HepG2 (cell line): Measurements from ENCODE around the gene TPI1. TPM values are rescaled to one million over a fixed set of nuclear protein-coding genes. Genes with fewer than 3 reads are reported as not detected.

Experiments
- AGO1 ChIP-seq: fragments of 200-400 bp; formaldehyde crosslinking; IDR thresholded peaks from 2 replicates; pipeline ENCODE4 v1.6.1; 2017; ENCODE audit warnings: mild to moderate bottlenecking, low read depth, low read length, moderate library complexity; ENCODE audit not compliant: poor library complexity, severe bottlenecking
- CREB1 ChIP-seq, 2 experiments: fragments of 450-650 bp in 1 of 2; IDR thresholded peaks; 2 replicates each; pipeline ENCODE4 v1.6.1; 2016 to 2017; ENCODE audit warnings: control low read depth in 1 of 2, mild to moderate bottlenecking in 1 of 2, missing compliant biosample characterization in 1 of 2, missing genetic modification characterization in 1 of 2
- GATAD1 ChIP-seq: IDR thresholded peaks from 2 replicates; pipeline ENCODE4 v1.6.1; 2016; ENCODE audit warnings: missing genetic modification reagents, missing compliant biosample characterization
- HNF1B ChIP-seq: sonication (generic); formaldehyde crosslinking; IDR thresholded peaks from 2 replicates; pipeline ENCODE4 v1.5.1; 2020; ENCODE audit warnings: mild to moderate bottlenecking, moderate library complexity, missing genetic modification reagents
- IKZF1 ChIP-seq: fragments of 450-650 bp; IDR thresholded peaks from 2 replicates; pipeline ENCODE4 v1.7.1; 2016
- KDM3A ChIP-seq: IDR thresholded peaks from 2 replicates; pipeline ENCODE4 v1.6.1; 2018; ENCODE audit warnings: low read depth, missing compliant biosample characterization
- KLF9 ChIP-seq: IDR thresholded peaks from 2 replicates; pipeline ENCODE4 v1.6.1; 2016; ENCODE audit warnings: low read depth
- MXD1 ChIP-seq: sonication (generic); formaldehyde crosslinking; IDR thresholded peaks from 2 replicates; pipeline ENCODE4 v1.4.0; 2020; ENCODE audit warnings: mild to moderate bottlenecking, missing genetic modification reagents
- NR2F1 ChIP-seq, 2 experiments: fragments of 450-650 bp in 1 of 2; formaldehyde crosslinking in 1 of 2; IDR thresholded peaks; 2 replicates each; pipeline versions ENCODE4 v1.5.0 to v1.6.1; 2016 to 2020; ENCODE audit warnings: mild to moderate bottlenecking in 1 of 2, missing compliant biosample characterization in 1 of 2, missing genetic modification reagents in 1 of 2, moderate library complexity in 1 of 2
- RERE ChIP-seq: IDR thresholded peaks from 2 replicates; pipeline ENCODE4 v1.6.1; 2016; ENCODE audit warnings: low read depth, missing genetic modification reagents, missing compliant biosample characterization
- RXRA ChIP-seq: sonication (generic); formaldehyde crosslinking; IDR thresholded peaks from 2 replicates; pipeline ENCODE4 v1.5.1; 2020; ENCODE audit warnings: missing genetic modification reagents
- SAP130 ChIP-seq: IDR thresholded peaks from 2 replicates; pipeline ENCODE4 v1.6.1; 2016; ENCODE audit warnings: low read depth
- SNAI1 ChIP-seq: sonication (generic); formaldehyde crosslinking; IDR thresholded peaks from 2 replicates; pipeline ENCODE4 v1.5.0; 2020; ENCODE audit warnings: mild to moderate bottlenecking, missing genetic modification reagents, borderline replicate concordance
- ZFP36L1 ChIP-seq: sonication (generic); formaldehyde crosslinking; IDR thresholded peaks from 2 replicates; pipeline ENCODE4 v1.8.0; 2022; ENCODE audit warnings: mild to moderate bottlenecking, missing genetic modification reagents, moderate library complexity
- ZNF232 ChIP-seq: sonication (generic); formaldehyde crosslinking; IDR thresholded peaks from 2 replicates; pipeline ENCODE4 v1.4.0; 2020; ENCODE audit warnings: missing genetic modification reagents, borderline replicate concordance
- ZNF292 ChIP-seq: sonication (generic); formaldehyde crosslinking; IDR thresholded peaks from 2 replicates; pipeline ENCODE4 v1.8.1; 2022; ENCODE audit warnings: mild to moderate bottlenecking, low read depth, missing genetic modification reagents, borderline replicate concordance
- ZNF335 ChIP-seq: sonication (generic); formaldehyde crosslinking; IDR thresholded peaks from 2 replicates; pipeline ENCODE4 v1.4.0; 2020; ENCODE audit warnings: missing genetic modification reagents
- ZNF691 ChIP-seq: sonication (generic); formaldehyde crosslinking; IDR thresholded peaks from 2 replicates; pipeline ENCODE4 v1.4.0; 2020; ENCODE audit warnings: missing genetic modification reagents, low read depth, mild to moderate bottlenecking, borderline replicate concordance
- ZNF772 ChIP-seq: sonication (generic); formaldehyde crosslinking; IDR thresholded peaks from 2 replicates; pipeline ENCODE4 v1.5.0; 2020; ENCODE audit warnings: mild to moderate bottlenecking, missing genetic modification reagents
- polyA plus RNA-seq, 8 experiments: library from polyadenylated mRNA; depleted of rRNA in 3 of 8; stranded (reverse) in 7 of 8; unstranded in 1 of 8; fragments of >200 nt; fragmentation: Illumina TruSeq in 4 of 8; extraction: Trizol in 4 of 8; gene quantifications; 2 replicates each; pipeline versions ENCODE4 v1.2.1 to v1.2.3, GENCODE V29; 2011 to 2016; ENCODE audit warnings: low read depth in 4 of 8, missing spikeins in 1 of 8, mixed read lengths in 1 of 8; ENCODE audit not compliant: insufficient read depth in 1 of 8
- total RNA-seq, 5 experiments: library from RNA; depleted of rRNA; stranded (reverse); fragments of >200 nt; fragmentation: Illumina TruSeq; extraction: Trizol; gene quantifications; 2 replicates each; pipeline ENCODE4 v1.2.3, GENCODE V29; 2016; ENCODE audit warnings: low read depth in 1 of 5

Gene TPI1
- total and polyA plus RNA-seq, 2 of the 13 experiments (the other 11 are each of a cell fraction or from before 2014, with no cell fraction given) = 945 to 2,535 TPM

GRCh38 chr12:6873094-6874014 is 6.0 kb downstream of the TPI1 start, which contains the start of gene SPSB2 (continued):
- TF ChIP-seq AGO1 (peak; percentile 93), RXRA (peak; percentile 82), ZNF232 (CRISPR knock-in tag) (no peak), KLF9 (CRISPR knock-in tag) (0 out of 2 replicates have a peak, but pooled peaks have one; percentile 54), HNF1B (CRISPR knock-in tag) (peak; percentile 9; the same call in 1 of the 2 replicates), ZNF335 (CRISPR knock-in tag) (no peak; the same call in 1 of the 2 replicates), KDM3A (CRISPR knock-in tag) (peak; percentile 33; the same call in 1 of the 2 replicates), ZFP36L1 (CRISPR knock-in tag) (0 out of 2 replicates have a peak, but pooled peaks have one; percentile 31), CREB1 (IDR thresholded peaks at IDR 0.05) (peak; percentile 9; the same call in 1 of the 2 replicates), CREB1 (CRISPR knock-in tag; IDR thresholded peaks at IDR 0.05) (no peak), NR2F1 (CRISPR knock-in tag; IDR thresholded peaks at IDR 0.05) (no peak), IKZF1 (no peak), ZNF691 (CRISPR knock-in tag) (no peak; the same call in 1 of the 2 replicates), GATAD1 (CRISPR knock-in tag) (peak; percentile 54; the same call in 1 of the 2 replicates), ZNF292 (CRISPR knock-in tag) (peak; percentile 38; the same call in 1 of the 2 replicates), ZNF772 (CRISPR knock-in tag) (no peak; the same call in 1 of the 2 replicates), SNAI1 (peak; percentile 9), SAP130 (CRISPR knock-in tag) (peak; percentile 82), RERE (CRISPR knock-in tag) (0 out of 2 replicates have a peak, but pooled peaks have one; percentile 35), MXD1 (CRISPR knock-in tag) (peak; percentile 18; the same call in 1 of the 2 replicates)
